ENCODE measurements around the gene ZNF490. TPM values are rescaled to one million over a fixed set of nuclear protein-coding genes. Genes with fewer than 3 reads are reported as not detected.

ZNF490 gene
- total RNA-seq, 1 donor, result 8.7 TPM

DNA sequence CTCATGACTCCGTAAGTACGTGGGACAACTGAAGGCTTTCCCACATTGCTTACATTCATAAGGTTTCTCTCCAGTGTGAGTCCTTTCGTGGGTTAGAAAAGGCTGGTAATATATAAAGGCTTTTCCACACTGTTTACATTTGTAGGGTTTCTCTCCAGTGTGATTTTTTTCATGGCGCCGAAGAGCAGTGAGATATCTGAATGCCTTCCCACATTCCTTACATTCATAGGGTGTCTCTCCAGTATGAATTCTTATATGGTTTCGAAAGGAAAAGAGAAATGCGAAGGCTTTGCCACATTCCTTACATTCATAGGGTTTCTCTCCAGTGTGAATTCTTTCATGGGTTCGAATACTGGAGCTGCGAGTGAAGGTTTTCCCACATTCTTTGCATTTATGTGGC lies 29.5 kb downstream of the ZNF490 start:
- no peak for DNase-seq (ENCODE audit: insufficient read length, low spot score, missing footprints)
- Histone ChIP-seq H3K9me3 (ENCODE audit: low read depth, low read length) (peaks cover 29% of the 10 kb centered on the region), H3K36me3 (ENCODE audit: insufficient read depth, low read length) (peaks cover 35% of the 10 kb centered on the region), H3K4me3 (ENCODE audit: insufficient read depth, low read length) (peak overlapping the region; percentile 6), H3K4me1 (ENCODE audit: insufficient read depth, low read length) (no peaks in the 10 kb centered on the region), H2AFZ (ENCODE audit: low read length) (no peak overlapping the region), H4K20me1 (ENCODE audit: insufficient read depth, low read length) (no peaks in the 10 kb centered on the region), H3K4me2 (ENCODE audit: insufficient read depth, low read length) (no peak overlapping the region), H3K27me3 (ENCODE audit: insufficient read depth, low read length) (no peaks in the 10 kb centered on the region), H3K27ac (ENCODE audit: low read depth, low read length) (no peak overlapping the region), H3K79me2 (ENCODE audit: insufficient read depth, low read length) (no peaks in the 10 kb centered on the region)
- TF ChIP-seq CTCF (IDR thresholded peaks at IDR 0.05; ENCODE audit: extremely low read depth, low read depth, low read length), result no peak

GRCh38 chr19:12580180-12580694 lies 30.4 kb downstream of the ZNF490 start:
- DNase-seq (ENCODE audit: insufficient read length, low spot score, missing footprints), result no peak
- no peak for TF ChIP-seq CTCF (IDR thresholded peaks at IDR 0.05; ENCODE audit: extremely low read depth, low read depth, low read length)
- H2AFZ ChIP-seq (ENCODE audit: low read length), result no peak overlapping the region
- H3K9me3 ChIP-seq (ENCODE audit: low read depth, low read length), result peaks cover 29% of the 10 kb centered on the region
- H3K27ac ChIP-seq (ENCODE audit: low read depth, low read length), result no peak overlapping the region
- H3K36me3 ChIP-seq (ENCODE audit: insufficient read depth, low read length), result peaks cover 35% of the 10 kb centered on the region
- no peaks in the 10 kb centered on the region for H3K27me3 ChIP-seq (ENCODE audit: insufficient read depth, low read length)
- H3K4me1 ChIP-seq (ENCODE audit: insufficient read depth, low read length), result no peaks in the 10 kb centered on the region
- H4K20me1 ChIP-seq (ENCODE audit: insufficient read depth, low read length), result no peaks in the 10 kb centered on the region
- H3K79me2 ChIP-seq (ENCODE audit: insufficient read depth, low read length), result no peaks in the 10 kb centered on the region
- H3K4me2 ChIP-seq (ENCODE audit: insufficient read depth, low read length), result no peak overlapping the region
- H3K4me3 ChIP-seq (ENCODE audit: insufficient read depth, low read length), result no peak overlapping the region

GRCh38 chr19:12578641-12579040 lies 32.0 kb downstream of the ZNF490 start:
- DNase-seq (ENCODE audit: insufficient read length, low spot score, missing footprints), result no peak
- no peaks in the 10 kb centered on the region for H4K20me1 ChIP-seq (ENCODE audit: insufficient read depth, low read length)
- H3K4me2 ChIP-seq (ENCODE audit: insufficient read depth, low read length), result no peak overlapping the region
- no peak for TF ChIP-seq CTCF (IDR thresholded peaks at IDR 0.05; ENCODE audit: extremely low read depth, low read depth, low read length)
- no peak overlapping the region for H3K27ac ChIP-seq (ENCODE audit: low read depth, low read length)
- no peaks in the 10 kb centered on the region for H3K4me1 ChIP-seq (ENCODE audit: insufficient read depth, low read length)
- H3K4me3 ChIP-seq (ENCODE audit: insufficient read depth, low read length), result no peak overlapping the region
- H3K79me2 ChIP-seq (ENCODE audit: insufficient read depth, low read length), result no peaks in the 10 kb centered on the region
- peaks cover 29% of the 10 kb centered on the region for H3K9me3 ChIP-seq (ENCODE audit: low read depth, low read length)
- no peak overlapping the region for H2AFZ ChIP-seq (ENCODE audit: low read length)
- H3K27me3 ChIP-seq (ENCODE audit: insufficient read depth, low read length), result no peaks in the 10 kb centered on the region
- peaks cover 35% of the 10 kb centered on the region for H3K36me3 ChIP-seq (ENCODE audit: insufficient read depth, low read length)

GRCh38 chr19:12574036-12574435 lies 36.6 kb downstream of the ZNF490 start:
- DNase-seq (ENCODE audit: insufficient read length, low spot score, missing footprints), result no peak
- Histone ChIP-seq H2AFZ (ENCODE audit: low read length) (no peak overlapping the region), H3K4me1 (ENCODE audit: insufficient read depth, low read length) (no peaks in the 10 kb centered on the region)

More at GRCh38 chr19:12574036-12574435, 36.6 kb downstream of the ZNF490 start:
- no peak for TF ChIP-seq CTCF (IDR thresholded peaks at IDR 0.05; ENCODE audit: extremely low read depth, low read depth, low read length)
- no peak overlapping the region for H3K4me2 ChIP-seq (ENCODE audit: insufficient read depth, low read length)
- no peak overlapping the region for H3K27ac ChIP-seq (ENCODE audit: low read depth, low read length)
- H3K27me3 ChIP-seq (ENCODE audit: insufficient read depth, low read length), result no peaks in the 10 kb centered on the region
- no peaks in the 10 kb centered on the region for H4K20me1 ChIP-seq (ENCODE audit: insufficient read depth, low read length)
- H3K4me3 ChIP-seq (ENCODE audit: insufficient read depth, low read length), result no peak overlapping the region
- peaks cover 8% of the 10 kb centered on the region for H3K36me3 ChIP-seq (ENCODE audit: insufficient read depth, low read length)
- no peaks in the 10 kb centered on the region for H3K79me2 ChIP-seq (ENCODE audit: insufficient read depth, low read length)
- H3K9me3 ChIP-seq (ENCODE audit: low read depth, low read length), result peaks cover 12% of the 10 kb centered on the region

Data from osteoblast (primary cell).